ENCODE measurements around the gene HLCS.

The HLCS gene

GRCh38 chr21:36914244-36915013 is 52.0 kb downstream of the HLCS start:
- DNase-seq = no peak

DNA sequence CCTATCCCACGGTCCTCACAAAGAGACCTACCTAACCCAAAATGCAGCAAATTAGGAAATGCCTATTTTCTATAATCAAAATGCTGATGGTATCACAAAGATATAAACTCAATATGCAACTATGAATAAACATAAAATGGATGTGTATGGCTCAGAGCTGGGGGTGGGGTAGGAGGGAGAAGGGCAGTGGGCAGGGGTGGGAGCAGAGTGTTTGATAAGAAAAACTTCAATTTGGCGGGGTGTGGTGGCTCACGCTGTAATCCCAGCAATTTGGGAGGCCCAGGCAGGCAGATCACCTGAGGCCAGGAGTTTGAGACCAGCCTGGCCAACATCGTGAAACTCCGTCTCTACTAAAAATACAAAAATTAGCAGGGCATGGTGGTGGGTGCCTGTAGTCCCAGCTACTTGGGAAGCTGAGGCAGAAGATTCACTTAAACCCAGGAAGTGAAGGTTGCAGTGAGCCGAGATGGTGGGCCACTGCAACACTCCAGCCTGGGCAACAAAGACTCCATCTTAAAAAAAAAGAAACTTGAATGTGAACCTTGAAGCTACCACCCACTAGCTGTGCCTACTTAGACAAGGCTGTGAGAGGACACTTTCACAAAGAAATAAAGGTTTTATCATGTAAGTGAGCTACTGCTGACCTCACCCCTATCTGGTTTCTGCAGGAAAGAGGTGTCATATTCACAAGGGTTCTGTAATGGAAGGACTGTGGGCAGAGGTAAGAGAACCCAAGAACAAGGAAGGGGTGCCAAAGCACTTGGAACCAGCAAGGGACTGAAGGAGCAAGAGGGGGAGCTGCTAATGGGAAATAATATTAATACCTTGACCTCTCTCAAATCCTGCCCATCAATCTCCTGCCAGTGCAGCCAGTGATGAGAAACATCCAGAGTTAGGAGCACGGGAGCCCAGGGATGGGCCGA is 53.0 kb downstream of the HLCS start:
- no peak for DNase-seq

DNA sequence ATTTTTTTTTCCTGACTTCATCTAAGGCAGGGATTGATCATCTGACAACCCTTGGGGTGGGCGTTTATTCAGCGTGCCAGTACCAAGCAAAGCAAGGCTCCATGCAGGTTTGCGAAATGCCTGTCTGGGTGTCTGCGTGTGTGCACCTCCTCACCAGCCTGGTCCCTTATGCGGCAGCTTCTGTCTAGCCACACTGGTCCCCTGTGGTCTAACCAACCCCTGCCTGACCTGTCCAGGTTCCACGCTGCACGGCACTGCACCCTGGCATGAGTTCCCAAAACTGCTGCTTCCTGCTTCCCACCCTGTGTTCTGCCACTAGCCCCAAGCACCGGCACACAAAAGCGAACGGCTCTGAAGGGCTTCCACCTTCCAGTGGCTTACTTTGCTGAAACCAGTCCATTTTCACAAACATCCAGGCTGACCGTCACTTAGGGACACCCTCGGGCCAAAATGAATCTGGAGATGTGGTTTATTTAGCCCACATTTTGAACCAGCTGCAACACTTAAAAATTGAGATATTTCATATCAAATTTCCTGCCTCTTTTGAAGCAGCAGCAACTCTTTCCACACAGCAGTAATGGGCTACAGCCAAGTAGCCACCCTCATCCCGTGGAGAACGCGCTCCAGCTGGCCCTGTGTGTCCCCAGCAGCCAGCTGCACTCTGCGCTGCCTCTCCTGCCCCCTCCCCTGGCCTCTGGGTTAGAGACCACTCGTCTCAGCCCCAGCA is 55.7 kb downstream of the HLCS start:
- no peak for DNase-seq

DNA sequence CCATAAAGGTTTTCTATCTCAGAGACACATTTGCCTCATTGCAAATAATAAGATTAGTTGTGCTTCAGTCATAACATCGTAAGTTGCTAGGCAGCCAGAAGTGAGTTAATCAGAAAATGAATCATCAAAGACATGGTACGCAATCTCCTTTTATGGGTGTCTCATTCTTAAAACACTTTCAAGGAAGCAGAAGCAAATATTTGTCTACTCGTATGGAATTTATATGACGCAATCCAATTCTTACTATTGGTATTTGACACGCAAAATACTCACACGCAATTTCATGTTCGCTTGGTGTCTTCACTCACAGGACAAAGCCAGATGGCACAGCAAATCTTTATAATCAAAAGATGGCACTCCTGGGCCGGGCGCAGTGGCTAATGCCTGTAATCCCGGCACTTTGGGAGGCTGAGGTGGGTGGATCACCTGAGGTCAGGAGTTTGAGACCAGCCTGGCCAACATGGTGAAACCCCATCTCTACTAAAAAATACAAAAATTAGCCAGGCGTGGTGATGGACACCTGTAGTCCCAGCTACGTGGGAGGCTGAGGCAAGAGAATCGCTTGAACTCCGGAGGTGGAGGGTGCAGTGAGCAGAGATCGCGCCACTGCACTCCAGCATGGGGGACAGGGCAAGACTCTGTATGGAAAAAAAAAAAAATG is 56.4 kb downstream of the HLCS start:
- no peak for DNase-seq

DNA sequence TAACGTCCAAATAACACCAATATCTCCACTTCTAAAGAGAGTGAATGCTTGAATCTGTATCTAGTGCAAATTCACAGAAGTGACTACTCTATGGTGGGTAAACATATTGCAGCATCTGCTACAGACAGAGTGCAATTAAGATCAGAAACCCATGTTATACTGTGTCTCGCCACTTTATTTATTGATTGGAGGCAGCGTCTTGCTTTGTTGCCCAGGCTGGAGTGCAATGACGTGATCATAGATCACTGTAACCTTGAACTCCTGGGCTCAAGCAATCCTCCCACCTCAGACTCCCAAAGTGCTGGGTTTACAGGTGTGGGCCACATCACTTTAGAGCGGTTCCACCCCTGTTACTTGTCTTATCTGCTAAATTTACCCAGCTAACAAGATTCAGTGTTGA is 57.0 kb downstream of the HLCS start:
- no peak for DNase-seq

DNA sequence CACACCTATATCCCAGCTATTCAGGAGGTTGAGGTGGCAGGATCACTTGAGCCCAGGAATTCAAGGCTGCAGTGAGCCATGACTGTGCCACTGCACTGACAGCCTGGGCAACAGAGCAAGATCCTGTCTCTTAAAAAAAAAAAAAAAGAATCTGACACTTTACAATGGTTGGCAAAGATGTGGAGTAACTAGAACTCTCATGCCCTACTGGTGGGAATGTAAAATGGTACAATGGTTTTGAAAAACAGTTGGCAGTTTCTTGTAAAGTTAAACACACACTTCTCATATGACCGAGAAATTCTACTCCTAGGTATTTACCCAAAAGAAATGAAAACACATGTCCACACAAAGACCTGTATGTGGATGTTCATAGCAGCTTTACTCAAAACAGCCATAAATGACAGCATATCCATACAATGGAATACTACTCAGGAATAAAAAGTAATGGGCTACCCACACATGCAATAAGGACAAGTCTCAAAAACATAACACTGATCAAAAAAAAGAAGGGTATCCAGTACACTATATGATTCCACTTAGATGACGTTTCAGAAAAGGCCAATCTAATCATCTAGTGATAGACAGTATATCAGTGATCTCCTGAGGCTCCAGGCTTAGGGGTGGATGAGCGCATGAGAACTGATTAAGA is 58.1 kb downstream of the HLCS start:
- no peak for DNase-seq

DNA sequence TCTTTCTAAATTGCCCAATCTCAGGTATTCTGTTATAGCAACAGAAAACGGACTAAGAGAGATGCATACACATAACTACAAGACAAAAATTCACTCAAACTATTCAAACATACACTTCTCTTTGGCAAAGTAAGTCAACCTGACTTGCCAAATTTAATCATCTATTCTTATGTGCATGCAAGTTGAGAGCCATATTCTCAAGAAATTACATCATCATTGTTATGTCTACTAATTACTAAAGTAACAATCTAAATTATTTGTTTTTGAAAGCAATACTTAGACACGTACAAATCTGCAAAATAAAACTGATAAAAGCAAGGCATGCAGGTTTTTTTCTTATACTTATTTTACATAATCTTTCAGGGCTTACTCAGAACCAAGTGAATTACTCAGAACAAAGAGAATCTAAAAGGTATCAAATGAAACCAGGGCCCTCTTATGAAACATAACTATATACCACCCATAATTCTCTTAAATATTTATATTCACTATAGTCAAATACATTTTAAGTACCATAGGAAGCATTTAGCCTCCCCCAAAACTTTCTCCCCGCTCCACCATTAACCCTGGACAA is 62.3 kb downstream of the HLCS start:
- DNase-seq = no peak

GRCh38 chr21:36902793-36903192 is 63.7 kb downstream of the HLCS start:
- no peak for DNase-seq

DNA sequence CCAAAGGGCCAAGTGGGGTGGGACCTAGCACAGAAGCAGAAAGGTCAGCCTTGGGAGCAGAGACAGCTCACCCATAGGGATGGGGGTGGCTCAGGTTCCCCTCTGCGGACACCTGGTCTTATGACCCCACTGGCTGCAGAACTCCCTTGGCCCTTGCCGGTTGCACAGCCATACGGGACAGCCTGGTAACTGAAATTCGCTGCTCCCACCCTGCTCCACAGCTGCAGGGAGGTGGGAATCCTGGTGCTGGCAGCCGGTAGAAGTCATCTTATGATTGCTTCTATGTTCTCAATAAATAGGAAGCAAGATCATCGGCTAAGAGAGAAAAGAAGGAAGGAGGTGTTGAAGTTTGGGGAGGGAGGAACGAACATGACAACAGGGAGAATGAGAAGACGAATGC is 64.1 kb downstream of the HLCS start:
- DNase-seq = no peak

DNA sequence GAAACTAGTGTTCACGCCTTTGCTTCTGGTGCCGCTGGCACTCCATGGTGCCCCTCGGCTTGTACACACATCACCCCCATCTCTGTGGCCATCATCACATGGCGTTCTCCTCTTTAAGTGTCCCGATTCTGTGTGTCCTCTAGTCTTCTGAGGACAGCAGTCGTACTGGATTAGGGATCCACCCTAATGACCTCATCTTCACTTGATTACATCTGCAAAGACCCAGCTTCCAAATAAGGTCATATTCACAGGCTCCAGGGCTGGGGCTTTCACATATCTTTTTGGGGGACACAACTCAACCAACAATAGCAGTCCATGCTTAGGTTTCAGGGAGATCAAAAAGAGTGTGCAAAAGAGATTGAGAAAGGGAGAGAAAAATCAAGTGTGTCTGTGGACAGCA is 64.9 kb downstream of the HLCS start:
- no peak for DNase-seq

DNA sequence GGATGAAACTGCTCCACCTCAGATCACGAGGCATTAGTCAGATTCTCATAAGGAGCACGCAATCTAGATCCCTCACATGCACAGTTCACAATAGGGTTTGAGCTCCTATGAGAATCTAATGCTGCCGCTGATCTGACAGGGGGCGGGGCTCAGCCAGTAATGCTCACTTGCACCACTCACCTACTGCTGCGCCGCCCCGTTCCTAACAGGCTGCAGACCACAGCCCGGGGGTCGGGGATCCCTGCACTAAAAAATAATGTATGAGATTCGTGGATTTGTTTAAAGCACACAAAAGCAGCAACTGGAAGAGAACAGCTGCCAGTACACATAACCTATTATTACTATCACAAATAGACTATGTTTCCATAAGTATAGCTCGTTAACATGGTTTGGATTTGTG is 72.9 kb downstream of the HLCS start:
- DNase-seq = no peak

- DNase-seq = no peak
These were observed 74.3 kb downstream of the HLCS start for GRCh38 chr21:36892201-36892600.

GRCh38 chr21:36891692-36892091 is 74.8 kb downstream of the HLCS start:
- no peak for DNase-seq

DNA sequence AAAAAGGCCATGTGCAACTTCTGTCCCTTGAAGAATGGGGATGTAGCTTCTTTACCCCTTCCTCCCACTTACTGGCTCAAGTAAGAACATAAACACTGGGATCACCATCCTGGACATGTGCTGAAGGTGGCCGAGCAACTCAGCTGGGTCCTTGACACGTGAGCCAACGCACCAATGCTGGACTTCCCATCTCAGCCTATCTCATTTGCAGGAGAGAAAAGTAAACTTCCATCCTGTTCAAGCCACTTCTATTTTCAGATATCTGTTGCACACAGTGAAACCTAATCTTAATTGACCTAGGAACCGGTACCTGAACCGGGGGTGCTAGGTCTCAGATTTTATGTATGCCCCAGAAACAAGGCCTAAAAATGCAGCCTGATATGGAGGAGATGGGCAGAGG is 75.3 kb downstream of the HLCS start:
- DNase-seq = no peak

GRCh38 chr21:36890086-36890485 is 76.4 kb downstream of the HLCS start:
- no peak for DNase-seq

DNA sequence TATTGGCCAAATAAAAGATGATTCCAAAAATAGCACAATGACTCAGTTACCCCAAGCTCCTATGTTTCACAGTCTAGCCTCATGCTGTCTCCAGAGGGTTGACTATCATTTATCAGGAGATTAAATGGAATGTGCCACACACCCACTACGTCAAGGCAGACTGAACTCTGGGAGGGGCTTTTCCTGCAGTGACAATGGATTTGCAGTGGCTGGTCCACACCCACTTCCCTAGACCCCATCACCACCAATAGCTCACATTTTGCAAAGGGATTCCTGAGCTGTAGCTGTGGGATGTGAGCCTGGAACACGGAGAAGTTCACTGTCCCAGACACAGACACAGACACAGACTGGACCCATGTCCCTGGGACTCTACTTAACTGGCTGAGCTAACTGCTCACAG is 77.1 kb downstream of the HLCS start:
- no peak for DNase-seq

- DNase-seq = no peak
These were observed 78.0 kb downstream of the HLCS start for GRCh38 chr21:36888466-36888865.

- no peak for DNase-seq
These were observed 78.5 kb downstream of the HLCS start for GRCh38 chr21:36887963-36888362.

DNA sequence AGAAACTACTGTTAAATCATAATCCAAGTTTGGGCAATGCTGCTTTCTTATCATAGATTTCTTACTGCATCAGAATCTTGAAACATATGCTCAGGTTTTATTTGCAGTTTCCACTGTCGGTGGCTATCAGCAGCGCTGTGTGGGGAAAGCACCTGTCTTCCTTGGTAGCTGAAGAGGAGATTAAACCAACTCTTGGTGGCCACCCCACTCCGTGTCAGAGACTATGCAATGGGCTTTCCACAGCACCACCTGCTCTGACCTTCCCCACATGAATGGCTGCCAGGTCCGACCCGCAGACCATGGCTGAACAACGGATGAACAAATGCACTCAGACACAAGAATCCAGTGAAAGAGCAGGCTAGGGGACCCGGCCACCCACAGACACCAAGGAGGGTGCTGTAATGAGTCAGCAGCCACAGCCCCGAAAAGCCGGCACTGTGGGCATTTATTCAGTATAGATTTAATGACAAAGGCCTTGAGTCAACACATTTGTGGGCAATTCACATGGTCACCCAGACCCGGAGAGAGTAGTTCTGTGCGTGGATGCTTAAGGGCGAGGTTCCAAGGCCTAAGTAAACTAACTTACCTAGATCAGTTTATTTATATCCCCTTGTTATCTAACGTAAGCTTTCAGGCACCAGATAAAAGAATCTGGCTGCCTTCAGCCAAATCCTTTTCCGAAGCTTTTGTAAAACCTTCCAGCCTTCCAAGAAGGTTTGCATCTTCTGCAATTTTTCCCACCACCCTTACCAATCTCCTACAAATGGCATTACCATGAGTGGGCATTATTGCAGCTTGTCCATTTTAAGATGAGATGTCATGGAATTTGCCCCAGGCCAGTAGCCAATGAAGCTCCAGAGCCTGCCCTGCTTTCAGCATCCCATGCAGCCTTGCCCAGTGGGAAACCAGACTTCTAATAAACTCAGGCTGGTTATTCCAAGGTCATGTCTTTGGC is 82.7 kb downstream of the HLCS start:
- DNase-seq = no peak

- DNase-seq = no peak
These were observed 83.7 kb downstream of the HLCS start for GRCh38 chr21:36882776-36883175.

DNA sequence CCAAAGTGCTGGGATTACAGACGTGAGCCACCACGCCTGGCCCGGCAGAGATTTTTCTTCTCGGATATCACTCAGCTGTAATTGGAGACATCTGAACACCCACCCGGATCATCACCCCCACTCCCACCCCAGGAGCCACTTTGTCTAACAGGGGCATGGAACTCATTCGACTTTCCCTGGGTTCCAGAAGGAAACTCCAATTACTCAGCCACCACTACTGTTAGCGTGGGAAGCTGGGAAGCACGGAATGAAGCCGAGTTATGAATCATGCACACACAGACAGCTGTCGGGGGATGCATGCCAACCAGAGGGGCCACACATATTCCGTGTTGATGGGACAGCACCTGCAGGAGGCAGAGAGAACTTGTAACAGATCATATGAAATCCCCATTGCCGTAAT is 85.2 kb downstream of the HLCS start:
- no peak for DNase-seq
